ENCODE measurements around the gene PASK. TPM values are rescaled to one million over a fixed set of nuclear protein-coding genes. Genes with fewer than 3 reads are reported as not detected.

Gene PASK
- total RNA-seq, 1 experiment from 2014 or later = 45.8 TPM

DNA sequence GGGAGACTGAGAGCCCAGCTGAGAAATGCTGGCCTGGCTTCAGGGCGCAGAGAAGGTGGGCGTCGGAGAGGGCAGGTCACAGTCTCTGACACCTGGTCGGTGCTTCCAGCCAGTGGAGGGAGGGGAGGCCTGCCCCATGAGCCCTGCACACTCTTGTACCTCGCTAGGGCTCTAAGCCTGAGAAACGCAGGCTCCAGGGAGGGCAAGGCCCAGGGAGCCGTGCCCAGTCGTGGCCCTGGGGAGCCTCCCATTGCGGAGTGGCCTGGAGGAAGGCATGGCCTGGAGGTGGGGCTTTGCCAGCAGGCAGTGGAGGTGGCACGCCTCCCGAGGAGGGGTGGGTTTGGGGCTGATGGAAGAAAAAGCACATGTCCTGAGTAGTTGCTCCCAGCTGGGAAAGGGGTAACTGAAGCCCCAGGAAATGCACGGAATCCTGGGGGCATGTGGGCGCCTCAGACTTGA lies 86.2 kb downstream of the PASK start:
- H3K27ac ChIP-seq (ENCODE audit: low read depth, low read length) = no peak overlapping the region
- no TSS peak for BruUV-seq (replicated peaks)
- H3K27me3 ChIP-seq (ENCODE audit: insufficient read depth, low read length) = no peaks in the 10 kb centered on the region
- H3K79me2 ChIP-seq (ENCODE audit: insufficient read depth, low read length) = no peaks in the 10 kb centered on the region
- no peak overlapping the region for H3K9ac ChIP-seq (ENCODE audit: low read length)
- POLR2A ChIA-PET = no interaction called here
- H3K9me2 ChIP-seq (ENCODE audit: insufficient read depth) = no peaks in the 10 kb centered on the region
- no peak for DNase-seq (ENCODE audit: low read depth, low spot score)
- H3K4me1 ChIP-seq (ENCODE audit: control insufficient read depth in 1 of 2, insufficient read depth in 2 of 2, low read length in 2 of 2) = peaks cover 3 to 11% of the 10 kb centered on the region in 2 experiments; a peak in 3 of 4 replicates
- H3K4me2 ChIP-seq (ENCODE audit: low read length) = peak overlapping the region; percentile 79
- H4K20me1 ChIP-seq (ENCODE audit: insufficient read depth) = no peaks in the 10 kb centered on the region
- RAD21 ChIA-PET (ENCODE audit: low non-redundant PET in 1 of 2, low total read pairs in 2 of 2, uncharacterized antibody in 2 of 2, unreplicated experiment in 2 of 2) = interaction anchor here in 1 of 2 experiments (0.8 kb wide), 1 partner anchor 25 kb away, joined by 4 read pairs; no protein-coding TSS in a partner anchor
- no peaks in the 10 kb centered on the region for H3K9me3 ChIP-seq (ENCODE audit: control insufficient read depth in 1 of 2, insufficient read depth in 1 of 2, low read depth in 1 of 2, low read length in 2 of 2)
- ATAC-seq = no peak
- H2AFZ ChIP-seq (ENCODE audit: low read depth, low read length, poor library complexity, severe bottlenecking) = no peak overlapping the region
- H3K4me3 ChIP-seq (replicated peaks in 1 of 2; ENCODE audit: low read depth in 1 of 2, low read length in 2 of 2) = no peak overlapping the region
- TF ChIP-seq ATF3 (IDR thresholded peaks at IDR 0.05) = no peak
- TF ChIP-seq CTCF (IDR thresholded peaks at IDR 0.05 in 2 of 3, conservative IDR thresholded peaks at IDR 0.05 in 1 of 3; ENCODE audit: borderline replicate concordance in 1 of 3, insufficient read depth in 1 of 3, low read depth in 2 of 3, low read length in 2 of 3) = no peak
- TF ChIP-seq, protein P1, sequence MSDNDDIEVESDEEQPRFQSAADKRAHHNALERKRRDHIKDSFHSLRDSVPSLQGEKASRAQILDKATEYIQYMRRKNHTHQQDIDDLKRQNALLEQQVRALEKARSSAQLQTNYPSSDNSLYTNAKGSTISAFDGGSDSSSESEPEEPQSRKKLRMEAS (IDR thresholded peaks at IDR 0.05) = no peak
- TF ChIP-seq SRF (IDR thresholded peaks at IDR 0.05; ENCODE audit: low read depth) = no peak
- no peak for TF ChIP-seq ZNF274 (IDR thresholded peaks at IDR 0.05; ENCODE audit: low read depth, low read length)
- no peak for TF ChIP-seq EZH2 (IDR thresholded peaks at IDR 0.05)
- no peak for TF ChIP-seq JUND (IDR thresholded peaks at IDR 0.05)
- TF ChIP-seq YY1 (IDR thresholded peaks at IDR 0.05; ENCODE audit: extremely low read depth, insufficient replicate concordance, low read depth, low read length) = no peak
- TF ChIP-seq ZFX (IDR thresholded peaks at IDR 0.05) = no peak
- no peak for TF ChIP-seq FOSL1 (IDR thresholded peaks at IDR 0.05; ENCODE audit: low read depth)
- CTCF ChIA-PET = interaction anchor here (1.8 kb wide), 1 partner anchor 15 kb away, joined by 5 read pairs; no protein-coding TSS in a partner anchor
- intact Hi-C loops (cut with micrococcal nuclease) = no loop called here
- H3K36me3 ChIP-seq (ENCODE audit: control insufficient read depth in 1 of 2, insufficient read depth in 2 of 2, low read length in 2 of 2) = no peaks in the 10 kb centered on the region

All from HCT116 (cell line).